ENCODE data around the gene GPN3.
A peak's percentile ranks its signal among the peaks of the same experiment; 100 is the strongest.
"Not testable (repeated sequence)": the region's sequence is repeated elsewhere in the genome, so short reads cannot be mapped to it uniquely, and the experiment has no call there.

The GPN3 gene

GRCh38 chr12:110436231-110436630, 31.8 kb downstream of the GPN3 start:
- DNase-seq = no peak

- no peak for DNase-seq
These were observed 36.0 kb downstream of the GPN3 start for GRCh38 chr12:110431957-110432587.

- DNase-seq = not testable (repeated sequence)
These were observed 38.4 kb downstream of the GPN3 start for GRCh38 chr12:110429676-110430075.

GRCh38 chr12:110426406-110426805, 41.7 kb downstream of the GPN3 start:
- no peak for DNase-seq

DNA sequence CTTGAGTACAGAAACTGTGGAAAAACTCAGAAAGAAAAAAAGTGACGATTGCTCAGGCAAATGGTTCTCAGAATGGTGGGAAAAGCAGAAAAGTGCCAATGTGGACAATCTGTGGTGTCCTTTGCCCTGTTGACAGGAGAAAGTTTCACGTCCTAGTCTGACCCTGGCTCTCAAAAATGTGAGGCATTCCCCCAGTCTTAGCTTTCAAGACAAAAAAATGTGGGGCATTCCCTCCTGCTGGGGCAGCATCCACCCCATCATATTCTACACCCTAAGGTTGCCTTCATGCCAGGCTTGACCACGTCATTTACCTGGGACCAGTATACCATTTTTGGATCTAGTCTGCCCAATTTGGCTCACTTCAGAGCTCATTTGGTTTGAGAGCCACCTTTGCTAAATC, 43.8 kb downstream of the GPN3 start:
- DNase-seq = no peak

GRCh38 chr12:110421701-110422100, 46.4 kb downstream of the GPN3 start:
- no peak for DNase-seq

GRCh38 chr12:110421159-110421661, 46.8 kb downstream of the GPN3 start:
- no peak for DNase-seq

DNA sequence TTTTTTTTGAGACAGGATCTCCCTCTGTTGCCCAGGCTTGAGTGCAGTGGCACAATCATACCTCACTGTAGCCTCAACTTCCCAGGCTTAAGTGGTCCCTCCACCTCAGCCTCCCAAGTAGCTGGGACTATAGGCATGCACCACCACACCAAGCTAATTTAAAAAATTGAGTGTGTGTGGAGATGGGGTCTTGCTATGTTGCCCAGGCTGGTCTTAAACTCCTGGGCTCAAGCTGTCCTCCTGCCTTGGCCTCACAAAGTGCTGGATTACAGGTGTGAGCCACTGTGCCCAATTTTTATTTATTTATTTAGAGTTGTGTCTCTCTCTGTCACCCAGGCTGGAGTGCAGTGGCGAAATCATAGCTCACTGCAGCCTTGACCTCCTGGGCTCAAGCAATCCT, 47.4 kb downstream of the GPN3 start:
- not testable (repeated sequence) for DNase-seq

- DNase-seq = not testable (repeated sequence)
These were observed 50.9 kb downstream of the GPN3 start for GRCh38 chr12:110417113-110417512.

DNA sequence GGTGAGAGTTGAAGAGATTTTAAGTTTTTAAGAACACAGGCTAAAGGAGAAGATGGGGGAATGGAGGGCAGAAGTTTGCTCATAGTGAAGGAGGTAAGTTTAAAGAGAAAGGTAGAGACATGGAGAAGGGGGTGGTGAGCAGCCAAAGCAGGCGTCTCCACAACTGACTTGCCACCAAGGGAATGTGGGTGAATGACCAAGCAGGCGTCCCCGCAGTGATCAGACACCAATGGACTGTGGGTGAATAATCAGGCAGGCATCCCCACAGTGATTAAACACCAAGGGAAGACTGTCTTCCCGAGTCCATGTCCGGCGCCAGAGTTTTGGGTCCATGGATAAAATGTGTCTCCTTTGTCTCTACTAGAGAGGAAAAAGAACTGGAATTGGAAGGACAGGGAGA, 58.0 kb downstream of the GPN3 start:
- DNase-seq = not testable (repeated sequence)

DNA sequence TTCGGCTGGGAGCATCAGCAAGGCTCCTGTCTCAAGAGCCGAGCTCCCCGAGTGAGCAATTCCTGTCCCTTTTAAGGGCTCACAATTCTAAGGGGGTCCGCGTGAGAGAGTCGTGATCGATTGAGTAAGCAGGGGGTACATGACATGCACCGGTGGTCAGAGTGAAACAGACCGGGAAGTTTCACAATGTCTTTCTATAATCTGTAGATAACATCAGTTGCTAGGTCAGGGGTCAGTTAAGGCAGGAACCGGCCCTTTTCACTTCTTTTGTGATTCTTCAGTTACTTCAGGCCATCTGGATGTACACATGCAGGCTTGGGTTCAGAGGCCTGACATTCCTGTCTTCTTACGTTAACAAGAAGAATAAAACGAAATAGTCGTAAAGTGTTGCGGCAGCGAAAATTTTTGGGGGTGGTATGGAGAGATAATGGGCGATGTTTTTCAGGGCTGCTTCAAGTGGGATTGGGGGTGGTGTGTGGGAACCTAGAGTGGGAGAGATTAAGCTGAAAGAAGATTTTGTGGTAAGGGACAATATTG, 62.9 kb downstream of the GPN3 start:
- not testable (repeated sequence) for DNase-seq

DNA sequence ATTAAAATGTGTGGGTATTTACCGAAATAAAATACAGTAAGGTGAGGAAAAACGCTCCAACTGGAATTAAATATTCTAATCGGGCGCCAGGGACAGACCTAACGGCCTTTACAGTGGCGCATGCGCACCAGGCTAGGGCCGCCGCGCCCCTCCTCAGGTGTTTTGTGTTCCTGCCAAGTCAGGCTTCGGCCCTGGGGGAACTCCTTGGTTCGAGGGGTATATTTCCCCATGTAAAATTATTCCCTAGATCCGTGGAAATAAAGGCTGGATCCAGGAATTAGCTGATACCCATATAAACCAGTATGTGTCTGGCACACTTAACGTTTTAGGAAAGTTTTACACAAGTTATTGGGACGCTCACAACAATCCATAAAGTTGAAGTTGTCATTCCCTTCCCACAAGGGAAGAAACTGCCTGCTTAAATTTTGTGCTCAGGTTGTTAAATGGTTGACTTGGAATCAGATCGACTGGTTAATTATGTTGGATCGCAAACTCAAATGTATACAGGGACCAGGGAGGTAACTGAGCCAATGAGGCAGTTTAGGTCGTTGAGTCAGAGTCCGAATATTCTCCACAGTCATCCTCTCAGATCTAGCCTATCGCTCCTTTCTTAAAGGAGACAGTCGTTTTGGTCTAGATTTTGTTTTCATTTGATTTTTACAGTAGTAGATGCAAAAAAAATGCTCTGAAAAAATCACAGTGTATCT, 63.9 kb downstream of the GPN3 start:
- peak; percentile 64 for DNase-seq

- DNase-seq = peak; percentile 76
These were observed 64.7 kb downstream of the GPN3 start, which contains the start of gene ANAPC7 for GRCh38 chr12:110403146-110403975. ANAPC7 (minus strand) TSS chr12:110403708; CDS start chr12:110403627, 81 bp downstream.
